Spleen (tissue), 7 donors: Measurements from ENCODE around the gene DUOXA2.

Source experiments
- POLR2A ChIP-seq, 3 donors: fragments of 450-650 bp; IDR thresholded peaks; one replicate each; pipeline ENCODE4 v1.5.1; 2017; ENCODE audit warnings: antibody characterized with exemption in 3 of 3, mild to moderate bottlenecking in 1 of 3
- TF ChIP-seq, protein P1 (sequence below), 11 experiments: fragments of 200-600 bp in 7 of 11; fragments of 450-650 bp in 4 of 11; sonication (generic) in 4 of 11; IDR thresholded peaks in 8 of 11; conservative IDR thresholded peaks in 3 of 11; 1 replicate in 7 of 11; 2 replicates in 4 of 11; pipeline versions ENCODE4 v1.4.0 to v1.8.0; 2016 to 2021; ENCODE audit warnings: antibody characterized with exemption in 11 of 11, inconsistent platforms in 4 of 11, mild to moderate bottlenecking in 1 of 11
- donor health status: DM: no; HTN: no; CAD: no; lungs with moderate emphysema.
- donor health status: DM: no; HTN: no; CAD: no.
- donor health status: DM: no; HTN: no; CAD: no.

GRCh38 chr15:45094358-45094730, 19.8 kb upstream of the DUOXA2 start:
- no peak for TF ChIP-seq POLR2A (IDR thresholded peaks at IDR 0.05)
- TF ChIP-seq, protein P1, sequence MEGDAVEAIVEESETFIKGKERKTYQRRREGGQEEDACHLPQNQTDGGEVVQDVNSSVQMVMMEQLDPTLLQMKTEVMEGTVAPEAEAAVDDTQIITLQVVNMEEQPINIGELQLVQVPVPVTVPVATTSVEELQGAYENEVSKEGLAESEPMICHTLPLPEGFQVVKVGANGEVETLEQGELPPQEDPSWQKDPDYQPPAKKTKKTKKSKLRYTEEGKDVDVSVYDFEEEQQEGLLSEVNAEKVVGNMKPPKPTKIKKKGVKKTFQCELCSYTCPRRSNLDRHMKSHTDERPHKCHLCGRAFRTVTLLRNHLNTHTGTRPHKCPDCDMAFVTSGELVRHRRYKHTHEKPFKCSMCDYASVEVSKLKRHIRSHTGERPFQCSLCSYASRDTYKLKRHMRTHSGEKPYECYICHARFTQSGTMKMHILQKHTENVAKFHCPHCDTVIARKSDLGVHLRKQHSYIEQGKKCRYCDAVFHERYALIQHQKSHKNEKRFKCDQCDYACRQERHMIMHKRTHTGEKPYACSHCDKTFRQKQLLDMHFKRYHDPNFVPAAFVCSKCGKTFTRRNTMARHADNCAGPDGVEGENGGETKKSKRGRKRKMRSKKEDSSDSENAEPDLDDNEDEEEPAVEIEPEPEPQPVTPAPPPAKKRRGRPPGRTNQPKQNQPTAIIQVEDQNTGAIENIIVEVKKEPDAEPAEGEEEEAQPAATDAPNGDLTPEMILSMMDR (IDR thresholded peaks at IDR 0.05 in 8 of 11, conservative IDR thresholded peaks at IDR 0.05 in 3 of 11): no peak
